Erythroblast (primary cell): ENCODE data around the gene PROSER3.

ENCODE experiments used
- GATA1 ChIP-seq: IDR thresholded peaks from 2 replicates; pipeline ENCODE4 v1.6.1; 2011; ENCODE audit warnings: low read depth, mild to moderate bottlenecking, control low read depth, low read length, moderate library complexity
- POLR2A ChIP-seq: IDR thresholded peaks from 2 replicates; pipeline ENCODE4 v1.6.1; 2011; ENCODE audit warnings: mild to moderate bottlenecking, low read length

- TF ChIP-seq POLR2A: no peak
- no peak for TF ChIP-seq GATA1
These were observed 60.5 kb downstream of the PROSER3 start for GRCh38 chr19:35818445-35818844.
